GM12801 (cell line): ENCODE results near the gene NRG2.

Source experiments
- TF ChIP-seq, protein P1 (sequence below): IDR thresholded peaks from one replicate; pipeline ENCODE4 v1.5.1; 2011; ENCODE audit warnings: control low read depth; ENCODE audit not compliant: insufficient read length; ENCODE audit errors: extremely low read depth

Gene NRG2

DNA sequence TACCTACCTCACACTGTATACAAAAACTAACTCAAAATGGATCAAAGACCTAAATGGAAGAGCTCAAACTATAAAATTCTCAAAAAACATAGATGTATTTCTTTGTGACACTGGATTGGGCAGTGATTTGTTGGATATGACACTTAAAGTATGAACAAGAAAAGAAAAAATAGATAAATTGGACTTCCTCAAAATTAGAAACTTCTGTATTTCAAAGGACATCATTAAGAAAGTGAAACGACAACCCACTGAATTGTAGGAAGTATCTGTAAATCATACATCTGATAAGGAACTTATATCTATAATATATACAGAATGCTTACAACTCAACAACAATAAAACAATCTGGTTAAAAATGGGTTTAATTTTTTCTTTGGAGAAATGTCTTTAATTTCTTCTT, 96.7 kb downstream of the NRG2 start:
- TF ChIP-seq, protein P1, sequence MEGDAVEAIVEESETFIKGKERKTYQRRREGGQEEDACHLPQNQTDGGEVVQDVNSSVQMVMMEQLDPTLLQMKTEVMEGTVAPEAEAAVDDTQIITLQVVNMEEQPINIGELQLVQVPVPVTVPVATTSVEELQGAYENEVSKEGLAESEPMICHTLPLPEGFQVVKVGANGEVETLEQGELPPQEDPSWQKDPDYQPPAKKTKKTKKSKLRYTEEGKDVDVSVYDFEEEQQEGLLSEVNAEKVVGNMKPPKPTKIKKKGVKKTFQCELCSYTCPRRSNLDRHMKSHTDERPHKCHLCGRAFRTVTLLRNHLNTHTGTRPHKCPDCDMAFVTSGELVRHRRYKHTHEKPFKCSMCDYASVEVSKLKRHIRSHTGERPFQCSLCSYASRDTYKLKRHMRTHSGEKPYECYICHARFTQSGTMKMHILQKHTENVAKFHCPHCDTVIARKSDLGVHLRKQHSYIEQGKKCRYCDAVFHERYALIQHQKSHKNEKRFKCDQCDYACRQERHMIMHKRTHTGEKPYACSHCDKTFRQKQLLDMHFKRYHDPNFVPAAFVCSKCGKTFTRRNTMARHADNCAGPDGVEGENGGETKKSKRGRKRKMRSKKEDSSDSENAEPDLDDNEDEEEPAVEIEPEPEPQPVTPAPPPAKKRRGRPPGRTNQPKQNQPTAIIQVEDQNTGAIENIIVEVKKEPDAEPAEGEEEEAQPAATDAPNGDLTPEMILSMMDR, result no peak

DNA sequence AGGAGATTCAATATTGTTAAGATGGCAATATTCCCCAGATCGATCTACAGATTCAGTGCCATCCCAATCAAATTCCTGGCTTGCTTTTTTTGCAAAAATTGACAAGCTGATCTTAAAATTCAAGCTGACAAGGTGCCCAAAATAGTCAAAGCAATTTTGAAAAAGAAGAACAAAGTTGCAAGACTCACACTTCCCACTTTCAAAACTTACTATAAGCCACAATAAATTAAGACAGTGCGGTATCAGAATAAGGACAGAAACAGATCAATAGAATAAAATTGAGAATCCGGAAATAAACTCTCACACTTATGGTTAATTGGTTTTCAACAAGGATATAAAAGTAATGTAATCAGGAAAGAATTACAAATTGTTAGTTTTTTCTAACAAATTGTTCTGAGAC, 97.1 kb downstream of the NRG2 start:
- TF ChIP-seq, protein P1, result no peak

DNA sequence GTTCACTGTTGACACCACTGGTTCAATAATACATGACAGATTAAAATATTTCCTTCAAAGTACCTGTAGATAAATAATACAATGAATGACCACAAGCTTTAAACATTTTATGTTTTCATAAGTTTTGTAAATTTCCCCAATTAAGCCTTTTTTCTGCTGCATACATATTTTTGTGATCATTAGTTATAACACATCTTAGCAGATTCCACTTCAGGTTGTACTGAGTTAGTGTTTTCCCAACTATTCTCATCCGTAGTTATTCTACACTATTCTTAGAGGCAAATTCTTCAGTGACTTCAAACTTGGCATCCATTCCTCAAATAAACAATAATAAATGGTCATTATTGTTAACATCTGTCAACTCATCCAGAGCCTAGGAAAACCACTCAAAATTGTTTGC, 100.9 kb downstream of the NRG2 start:
- TF ChIP-seq, protein P1, result no peak

DNA sequence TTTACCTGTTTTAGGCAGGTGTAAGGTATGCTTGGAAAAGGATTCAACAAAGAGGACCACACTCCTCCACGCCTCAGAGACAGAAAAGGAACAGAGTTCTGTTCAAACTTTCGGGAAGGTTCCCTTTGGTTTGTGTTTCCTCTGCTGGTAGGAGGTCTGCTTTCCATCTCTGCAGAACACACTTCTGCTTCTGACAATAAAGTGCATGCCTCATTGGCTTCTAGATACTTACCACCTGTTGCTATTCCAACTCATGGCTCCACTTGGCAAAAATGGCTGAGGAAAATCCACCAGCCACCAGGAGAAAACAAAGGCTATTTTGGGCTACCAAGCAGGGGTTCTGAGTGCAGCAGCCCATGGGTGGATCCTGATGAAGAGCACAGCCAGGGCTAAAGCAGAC, 112.7 kb downstream of the NRG2 start:
- TF ChIP-seq, protein P1, result no peak

DNA sequence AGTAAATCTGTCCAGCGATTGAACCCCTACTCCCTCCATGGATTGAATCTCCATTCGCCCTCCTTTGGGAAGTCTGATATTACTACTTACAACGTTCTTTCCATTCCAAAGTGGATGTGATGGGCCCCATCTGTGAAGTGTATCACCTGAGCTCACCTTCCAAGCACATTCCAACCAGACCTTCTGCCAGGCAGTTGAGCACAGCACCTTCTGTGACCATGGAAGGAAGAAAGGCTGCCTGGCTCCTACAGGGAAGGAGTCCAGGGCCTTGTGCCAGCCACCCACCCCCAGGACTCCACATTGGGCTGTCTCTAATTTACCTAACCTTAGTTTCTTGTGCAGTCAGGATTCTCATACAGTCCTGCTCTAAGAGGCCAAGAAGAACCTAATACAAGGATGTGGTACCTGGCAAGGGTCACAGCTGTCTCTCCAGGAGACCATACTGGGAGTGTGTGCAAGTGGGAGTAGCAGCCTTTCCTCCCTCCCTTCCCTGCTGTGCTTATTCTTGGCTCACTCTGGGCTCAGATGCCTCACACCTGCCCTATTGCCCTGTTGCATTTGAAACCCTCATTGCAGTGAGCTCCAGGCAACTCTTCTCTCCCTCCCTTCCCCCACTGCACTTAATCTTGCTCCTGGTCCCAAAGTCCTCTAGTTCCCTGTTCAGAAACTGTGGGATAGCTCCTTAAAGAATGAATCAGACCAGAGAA, 116.1 kb downstream of the NRG2 start:
- TF ChIP-seq, protein P1, result no peak

DNA sequence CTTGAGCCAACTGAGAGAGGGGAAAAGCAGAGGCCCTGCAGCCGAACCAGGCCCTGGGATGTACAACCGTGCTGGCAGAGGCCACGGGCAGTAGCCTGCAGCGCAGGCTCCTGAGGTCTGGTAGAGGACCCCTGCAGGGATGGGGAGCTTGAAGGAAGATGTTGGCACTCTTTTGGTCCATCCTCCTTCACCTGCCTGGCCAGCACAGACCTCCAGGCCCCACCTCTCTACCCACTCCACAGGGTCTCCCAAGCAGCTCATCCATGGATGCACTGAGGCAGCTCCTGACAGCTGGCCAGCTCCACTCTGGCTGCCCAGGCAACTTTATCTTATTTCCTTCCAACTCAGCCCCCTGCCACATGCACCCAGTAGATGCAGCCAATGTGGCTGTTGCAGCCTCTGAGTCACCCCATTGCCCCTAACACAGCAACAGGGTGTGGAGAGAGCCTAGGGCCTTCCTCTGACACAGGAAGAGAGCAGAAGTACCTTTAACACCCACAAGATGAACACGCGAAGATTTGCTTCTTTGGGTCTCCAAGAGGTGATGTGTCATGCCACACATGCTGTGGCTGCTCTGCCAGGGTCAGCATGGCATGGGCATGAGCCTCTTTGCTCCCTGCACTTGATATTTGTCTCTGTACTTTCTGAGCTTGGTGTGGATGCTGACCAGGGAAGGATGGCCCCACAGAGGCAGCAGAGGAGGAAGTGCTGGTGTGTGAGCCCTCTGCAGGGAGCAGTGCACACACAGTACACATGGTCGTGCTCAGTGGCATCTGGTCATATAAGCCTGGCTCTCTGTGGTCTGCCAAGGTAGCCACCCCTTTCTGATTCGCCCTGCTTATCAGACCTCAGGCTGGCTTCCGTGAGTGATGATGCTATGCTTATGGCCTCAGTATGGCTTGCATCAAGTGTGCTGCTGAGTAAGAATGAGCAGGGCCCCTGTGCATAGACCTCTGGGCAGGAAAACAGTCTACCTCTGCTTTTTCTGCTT, 117.2 kb downstream of the NRG2 start:
- TF ChIP-seq, protein P1, result no peak

DNA sequence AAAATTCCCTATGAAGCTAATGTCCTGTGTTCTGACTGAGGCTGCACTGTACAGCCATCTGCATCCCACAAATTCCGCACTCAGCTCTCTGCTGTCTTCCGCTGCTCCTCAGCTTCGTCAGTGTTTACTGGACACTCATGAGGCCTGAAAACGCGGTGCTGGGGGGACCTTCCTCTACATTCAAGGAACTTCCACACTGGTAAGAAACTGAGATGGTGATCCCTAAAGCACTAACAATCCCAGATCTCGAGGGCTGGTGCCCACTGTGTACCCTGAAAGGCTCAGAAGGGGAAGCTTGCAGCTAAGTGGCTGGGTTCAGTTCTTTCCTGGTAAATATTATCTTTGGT, 117.9 kb downstream of the NRG2 start:
- TF ChIP-seq, protein P1, result no peak
